ENCODE measurements around the gene RNF223. TPM values are rescaled to one million over a fixed set of nuclear protein-coding genes. Genes with fewer than 3 reads are reported as not detected.
"Not testable (repeated sequence)": the region's sequence is repeated elsewhere in the genome, so short reads cannot be mapped to it uniquely, and the experiment has no call there.

Gene RNF223
- total RNA-seq, 1 donor from 2014 or later: not detected

GRCh38 chr1:1074631-1075147 lies 583 bp upstream of the RNF223 start:
- ATAC-seq: no peak
- DNase-seq (ENCODE audit: low spot score): no peak

DNA sequence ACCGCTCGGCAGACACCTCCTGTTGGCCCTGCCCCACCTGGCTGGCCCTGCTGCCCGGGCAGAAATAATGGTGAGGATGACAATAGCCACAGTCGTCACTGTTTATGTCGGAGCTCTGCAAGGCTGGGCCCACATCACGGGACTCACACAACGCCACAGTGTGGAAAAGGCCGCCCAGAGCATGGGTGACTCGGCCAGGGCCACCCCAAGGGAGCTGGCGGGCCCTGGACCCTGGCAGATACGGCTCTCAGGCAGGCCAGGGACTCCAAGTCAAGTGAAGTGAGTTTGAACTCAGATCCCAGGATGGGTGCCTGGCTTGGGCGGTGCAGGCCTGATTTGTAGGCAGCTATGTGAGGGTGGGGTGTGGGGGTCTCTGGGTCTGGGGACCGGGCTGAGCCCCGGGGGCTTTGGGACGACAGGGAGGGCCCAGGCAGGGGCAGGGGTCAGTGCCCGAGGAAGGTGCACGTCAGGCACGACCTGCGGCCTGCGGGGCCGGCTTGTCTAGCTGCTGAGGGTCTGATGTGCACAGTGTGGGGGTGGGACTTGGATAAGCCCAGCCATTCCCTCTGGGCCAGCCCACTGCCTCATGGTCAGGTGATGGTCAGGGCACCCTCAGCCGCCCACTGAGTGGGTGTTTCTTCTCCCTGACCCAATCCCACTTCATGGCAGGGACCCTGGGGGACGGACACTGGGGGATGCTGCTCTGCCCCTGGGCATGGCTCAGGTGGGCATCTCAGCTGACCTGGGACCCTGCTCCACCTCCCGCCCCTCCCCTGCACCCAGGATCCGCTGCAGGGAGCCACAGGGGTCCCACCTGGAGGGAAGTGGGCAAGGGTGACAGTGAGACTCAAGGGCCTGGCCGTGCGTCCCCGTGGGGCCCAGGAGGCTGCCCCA lies 1.0 kb downstream of the RNF223 start:
- ATAC-seq (no peak), DNase-seq (ENCODE audit: low spot score) (no peak)

DNA sequence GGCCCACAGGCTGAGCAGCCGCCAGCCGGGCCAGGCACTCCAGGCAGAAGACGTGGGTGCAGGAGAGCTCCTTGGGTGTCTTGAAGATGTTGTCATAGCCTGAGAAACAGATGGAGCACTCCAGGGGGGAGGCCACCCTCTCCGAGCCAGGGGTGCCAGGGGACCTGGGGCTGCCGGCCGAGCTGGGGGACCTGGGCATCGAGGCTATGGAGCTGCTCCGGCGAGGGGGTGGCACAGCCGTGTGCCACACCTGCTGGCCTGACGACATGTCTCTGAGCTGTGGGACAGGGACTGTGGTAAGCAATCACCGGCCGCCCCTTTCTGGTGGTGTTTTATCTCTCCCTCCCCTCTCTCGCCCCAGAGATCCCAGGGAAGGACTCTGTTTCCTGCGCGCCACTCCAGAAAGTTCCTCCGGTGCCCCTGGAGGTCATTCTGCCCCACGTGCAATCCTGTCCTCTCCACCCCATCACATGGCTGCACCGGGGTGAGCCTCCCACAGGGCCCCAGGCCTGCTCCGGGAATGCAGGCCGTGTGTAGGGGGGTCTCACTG lies 1.7 kb downstream of the RNF223 start:
- ATAC-seq: no peak
- DNase-seq (ENCODE audit: low spot score): no peak

GRCh38 chr1:1071486-1072298 lies 2.4 kb downstream of the RNF223 start:
- no peak for ATAC-seq
- no peak for DNase-seq (ENCODE audit: low spot score)

DNA sequence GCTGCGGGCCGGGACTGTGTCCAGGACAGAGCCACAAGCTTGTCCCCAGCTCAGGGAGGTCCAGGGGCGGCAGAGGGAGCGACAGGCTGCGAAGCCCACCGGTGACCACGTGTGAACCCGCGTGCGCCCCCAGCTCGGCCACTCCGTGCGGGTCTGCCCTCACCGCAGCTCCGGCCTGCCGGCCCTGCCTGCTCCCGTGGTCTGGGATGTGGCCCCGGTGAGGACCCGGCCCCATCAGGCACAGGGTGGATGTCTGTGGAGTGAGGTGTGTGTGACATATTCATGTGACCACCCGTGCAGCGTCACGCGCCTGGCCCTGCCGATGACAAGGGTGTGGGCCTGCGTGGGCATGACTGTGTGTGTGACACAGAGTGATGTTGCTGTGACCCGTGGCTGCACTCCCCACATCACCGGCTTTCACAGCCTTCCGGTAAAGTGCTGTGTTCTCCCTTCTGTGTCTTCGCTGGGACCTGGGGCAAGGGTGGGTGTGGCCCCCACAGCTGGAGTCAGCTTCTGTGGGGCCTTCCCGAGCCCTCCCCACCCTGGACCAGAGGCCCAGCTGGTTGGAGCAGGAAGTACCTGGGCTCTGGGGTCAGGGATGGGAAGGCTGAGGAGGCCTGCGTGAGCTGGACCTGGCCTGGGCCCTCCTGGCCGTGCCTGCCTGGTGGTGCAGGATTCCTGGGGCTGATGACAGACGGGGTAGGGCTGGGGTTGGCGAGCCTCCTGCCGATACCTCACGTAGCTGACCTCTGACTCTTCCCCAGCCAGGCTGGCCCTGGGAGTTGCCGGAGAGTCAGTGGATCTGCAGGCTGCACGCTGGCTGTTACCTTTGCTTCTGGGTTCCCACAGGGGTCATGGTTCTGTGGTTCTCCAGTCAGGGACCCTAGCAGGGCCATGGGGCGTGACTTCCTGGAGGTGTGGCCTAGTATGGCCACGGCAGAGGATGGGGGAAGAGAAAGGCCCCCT lies 4.1 kb downstream of the RNF223 start:
- DNase-seq (ENCODE audit: low spot score) (no peak), ATAC-seq (no peak)

DNA sequence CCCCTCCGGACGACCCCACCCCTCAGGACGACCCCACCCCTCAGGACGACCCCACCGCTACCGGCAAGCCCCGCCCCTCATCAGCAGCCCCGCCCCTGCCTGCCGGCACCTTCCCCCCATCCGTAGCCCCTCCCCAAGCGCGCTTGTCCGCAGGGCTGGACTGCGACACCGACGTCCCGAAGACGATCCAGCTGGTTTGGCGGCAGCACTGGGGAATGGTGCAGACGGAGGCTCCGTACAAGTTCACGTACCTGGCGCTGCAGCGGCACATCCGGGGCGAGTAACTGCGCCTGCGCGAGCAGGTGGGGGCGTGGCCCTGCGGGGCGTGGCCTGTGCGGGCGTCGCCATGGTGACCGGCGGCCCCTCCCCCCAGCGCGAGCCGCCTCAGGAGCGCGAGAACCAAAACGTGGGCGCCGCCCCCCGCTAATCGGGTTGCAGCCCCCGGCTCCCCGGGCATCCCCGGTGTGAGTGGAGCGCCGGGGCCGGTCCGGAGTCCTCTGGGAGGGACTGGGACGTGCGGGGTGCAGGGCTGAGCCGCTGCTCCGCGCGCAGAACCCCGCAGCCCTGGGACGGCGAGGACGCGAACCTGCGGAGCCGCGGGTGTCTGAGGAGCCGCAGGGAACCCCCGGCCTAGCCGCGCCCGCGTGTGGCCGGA lies 4.9 kb downstream of the RNF223 start:
- DNase-seq (ENCODE audit: low spot score) (peak; percentile 81), ATAC-seq (peak; percentile 80)

DNA sequence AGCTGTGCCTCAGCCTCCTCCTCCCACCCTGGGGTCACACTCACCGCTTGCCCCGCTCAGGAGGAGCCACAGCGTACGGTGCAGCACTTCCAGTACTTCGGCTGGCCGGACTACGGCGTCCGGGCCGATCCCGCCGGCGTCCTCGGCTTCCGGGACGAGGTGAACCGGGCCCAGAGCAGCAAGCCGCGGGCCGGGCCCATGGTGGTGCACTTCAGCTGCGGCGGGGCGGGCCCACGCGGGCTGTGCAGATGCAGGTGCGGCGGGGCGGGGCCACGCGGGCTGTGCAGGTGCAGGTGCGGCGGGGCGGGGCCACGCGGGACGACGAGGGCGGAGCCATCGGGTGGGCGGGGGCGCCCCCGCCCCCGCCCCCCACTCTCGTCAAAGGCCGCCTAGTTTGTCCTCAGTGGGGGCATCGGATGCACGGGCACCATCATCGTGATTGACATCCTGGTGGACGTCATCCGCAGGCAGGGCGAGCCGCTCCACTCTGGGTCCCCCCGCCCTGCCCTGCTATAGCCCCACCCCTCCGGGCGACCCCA lies 5.5 kb downstream of the RNF223 start:
- DNase-seq (ENCODE audit: low spot score): no peak
- peak; percentile 8 for ATAC-seq

DNA sequence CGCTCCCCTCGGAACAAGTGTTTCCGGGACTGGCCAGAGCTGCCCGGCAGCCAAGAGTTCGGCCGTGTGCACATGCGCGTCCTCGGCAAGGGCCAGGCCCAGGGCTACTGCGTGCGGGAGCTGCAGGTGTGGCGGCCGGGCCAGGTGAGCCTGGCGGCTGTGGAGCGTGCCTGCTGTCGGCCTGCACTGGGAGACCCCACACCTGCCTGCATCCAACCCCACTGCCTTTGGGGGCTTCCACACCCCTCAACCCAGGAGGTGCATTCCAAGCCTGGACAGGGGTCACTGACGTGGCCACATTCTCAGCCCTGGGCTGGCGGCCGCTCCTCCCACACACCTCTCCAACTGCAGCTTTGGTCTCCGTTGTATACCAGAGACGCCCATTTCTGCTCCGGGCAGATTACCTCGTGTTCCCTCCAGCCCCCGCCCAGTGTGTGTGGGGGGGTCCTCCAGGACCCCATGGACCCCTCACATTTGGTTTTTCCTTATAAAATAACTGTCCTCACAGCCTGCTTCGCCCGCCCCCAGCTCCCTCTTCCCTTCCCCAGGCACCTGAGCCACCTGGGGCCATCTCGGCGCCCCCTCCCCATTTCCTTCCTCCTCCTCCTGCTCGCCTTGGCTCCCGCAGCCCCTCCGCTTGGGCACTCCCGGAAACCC lies 6.1 kb downstream of the RNF223 start:
- ATAC-seq (no peak), DNase-seq (ENCODE audit: low spot score) (no peak)

- DNase-seq (ENCODE audit: low spot score) (no peak), ATAC-seq (no peak)
Observed at GRCh38 chr1:1067284-1067859, 6.7 kb downstream of the RNF223 start.

DNA sequence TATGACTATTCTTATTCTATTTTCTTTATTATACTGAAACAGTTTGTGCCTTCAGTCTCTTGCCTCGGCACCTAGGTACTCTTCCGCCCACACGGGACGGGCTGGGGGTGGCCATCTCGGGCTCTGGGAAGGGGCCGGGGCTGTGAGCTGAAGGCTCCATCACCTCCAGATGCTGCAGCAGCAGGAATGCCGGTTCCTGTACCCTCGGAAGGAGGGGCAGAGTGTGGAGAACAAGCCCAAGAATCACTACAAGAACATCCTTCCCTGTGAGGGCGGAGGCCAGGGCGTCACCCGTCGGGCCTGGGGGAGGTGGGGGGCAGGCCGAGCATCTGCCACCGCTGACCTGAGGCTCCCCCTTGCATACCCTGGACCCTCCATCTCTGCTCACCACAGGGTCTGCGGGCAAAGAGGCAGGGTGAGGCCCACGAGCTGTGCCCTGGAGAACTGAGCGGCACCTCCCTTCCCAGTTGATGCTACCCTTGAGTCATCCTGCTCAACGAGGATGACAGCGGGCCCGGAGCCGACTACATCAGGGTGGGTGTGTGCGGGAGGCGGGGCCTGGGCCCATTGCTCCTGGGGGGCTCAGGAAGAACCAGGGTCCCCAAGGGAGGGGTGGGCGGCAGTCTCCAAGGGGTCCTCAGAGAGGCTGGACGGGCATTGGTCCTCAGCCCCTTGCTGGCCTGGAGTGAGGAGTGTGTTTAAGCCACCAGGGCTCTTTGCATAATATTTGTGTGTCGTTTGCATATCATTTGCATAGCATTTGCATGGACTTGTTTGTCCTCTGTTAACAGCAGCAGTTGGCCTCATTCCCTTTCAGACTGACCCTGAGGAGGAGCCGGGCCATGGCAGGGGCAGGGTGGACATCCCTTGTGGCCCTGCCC lies 7.5 kb downstream of the RNF223 start:
- no peak for ATAC-seq
- no peak for DNase-seq (ENCODE audit: low spot score)

DNA sequence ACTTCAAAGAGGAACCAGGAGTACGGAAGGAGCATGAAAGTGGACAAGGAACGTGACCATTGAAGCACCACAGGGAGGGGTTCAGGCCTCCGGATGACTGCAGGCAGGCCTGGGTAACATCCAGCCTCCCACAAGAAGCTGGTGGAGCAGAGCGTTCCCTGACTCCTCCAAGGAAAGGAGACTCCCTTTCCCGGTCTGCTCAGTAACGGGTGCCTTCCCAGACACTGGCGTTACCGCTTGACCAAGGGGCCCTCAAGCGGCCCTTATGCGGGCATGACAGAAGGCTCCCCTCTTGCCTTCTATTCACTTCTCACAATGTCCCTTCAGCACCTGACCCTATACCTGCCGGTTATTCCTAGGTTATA lies 8.2 kb downstream of the RNF223 start:
- ATAC-seq; DNase-seq (ENCODE audit: low spot score): not testable (repeated sequence)

DNA sequence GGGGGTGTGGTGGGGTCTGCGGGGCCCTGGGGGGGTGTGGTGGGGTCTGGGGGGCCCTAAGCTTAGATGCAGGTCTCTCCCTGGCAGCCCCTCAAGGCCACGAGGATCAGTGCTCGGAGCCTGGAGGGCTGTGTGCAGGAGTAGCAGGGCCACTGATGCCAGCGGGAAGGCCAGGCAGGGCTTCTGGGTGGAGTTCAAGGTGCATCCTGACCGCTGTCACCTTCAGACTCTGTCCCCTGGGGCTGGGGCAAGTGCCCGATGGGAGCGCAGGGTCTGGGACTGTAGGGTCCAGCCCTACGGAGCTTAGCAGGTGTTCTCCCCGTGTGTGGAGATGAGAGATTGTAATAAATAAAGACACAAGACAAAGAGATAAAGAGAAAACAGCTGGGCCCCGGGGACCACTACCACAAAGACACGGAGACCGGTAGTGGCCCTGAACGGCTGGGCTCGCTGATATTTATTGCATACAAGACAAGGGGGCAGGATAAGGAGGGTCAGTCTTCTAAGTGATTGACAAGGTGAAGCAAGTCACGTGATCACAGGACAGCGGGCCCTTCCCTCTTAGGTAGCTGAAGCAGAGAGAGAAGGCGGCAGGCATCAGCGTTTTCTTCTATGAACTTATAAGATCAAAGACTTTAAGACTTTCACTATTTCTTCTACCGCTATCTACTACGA lies 8.7 kb downstream of the RNF223 start:
- ATAC-seq (no peak), DNase-seq (ENCODE audit: low spot score) (no peak)

DNA sequence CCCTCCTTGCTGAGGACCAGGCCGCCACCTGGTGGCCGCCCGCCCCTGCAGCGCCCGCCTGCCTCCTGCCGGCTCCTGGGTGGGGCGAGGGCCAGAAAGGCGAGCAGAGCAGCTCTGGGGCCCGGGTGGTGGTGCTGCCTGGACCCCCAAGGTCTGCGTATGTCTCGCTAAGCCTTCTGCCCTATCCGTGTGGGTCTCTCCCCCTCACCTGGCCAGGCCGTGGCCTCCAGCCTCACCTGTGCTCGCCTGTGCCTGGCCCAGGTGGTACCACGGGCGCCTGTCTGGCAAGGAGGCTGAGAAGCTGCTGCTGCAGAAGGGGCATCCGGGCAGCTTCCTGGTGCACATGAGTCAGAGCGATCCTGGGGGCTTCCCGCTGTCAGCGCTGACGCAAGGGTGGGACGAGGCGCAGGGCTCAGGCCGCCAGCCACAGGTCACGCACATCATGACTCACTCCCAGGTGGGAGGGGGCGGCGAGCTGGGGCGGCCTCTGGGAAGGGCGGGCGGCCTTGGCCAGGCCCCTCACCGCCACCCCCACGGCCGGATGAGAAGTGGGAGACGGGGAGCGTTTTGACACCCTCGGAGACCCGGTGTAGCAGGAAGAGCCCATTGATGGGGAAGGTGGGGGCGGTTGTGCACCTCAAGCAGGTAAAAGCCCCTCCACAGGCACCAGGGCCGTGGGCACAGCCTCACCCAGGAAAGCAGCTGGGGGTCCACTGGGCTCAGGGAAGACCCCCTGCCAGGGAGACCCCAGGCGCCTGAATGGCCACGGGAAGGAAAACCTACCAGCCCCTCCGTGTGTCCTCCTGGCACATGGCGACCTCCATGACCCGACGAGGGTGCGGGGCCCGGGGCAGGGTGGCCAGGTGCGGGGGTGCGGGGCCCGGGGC lies 9.9 kb downstream of the RNF223 start:
- DNase-seq (ENCODE audit: low spot score): peak; percentile 70

DNA sequence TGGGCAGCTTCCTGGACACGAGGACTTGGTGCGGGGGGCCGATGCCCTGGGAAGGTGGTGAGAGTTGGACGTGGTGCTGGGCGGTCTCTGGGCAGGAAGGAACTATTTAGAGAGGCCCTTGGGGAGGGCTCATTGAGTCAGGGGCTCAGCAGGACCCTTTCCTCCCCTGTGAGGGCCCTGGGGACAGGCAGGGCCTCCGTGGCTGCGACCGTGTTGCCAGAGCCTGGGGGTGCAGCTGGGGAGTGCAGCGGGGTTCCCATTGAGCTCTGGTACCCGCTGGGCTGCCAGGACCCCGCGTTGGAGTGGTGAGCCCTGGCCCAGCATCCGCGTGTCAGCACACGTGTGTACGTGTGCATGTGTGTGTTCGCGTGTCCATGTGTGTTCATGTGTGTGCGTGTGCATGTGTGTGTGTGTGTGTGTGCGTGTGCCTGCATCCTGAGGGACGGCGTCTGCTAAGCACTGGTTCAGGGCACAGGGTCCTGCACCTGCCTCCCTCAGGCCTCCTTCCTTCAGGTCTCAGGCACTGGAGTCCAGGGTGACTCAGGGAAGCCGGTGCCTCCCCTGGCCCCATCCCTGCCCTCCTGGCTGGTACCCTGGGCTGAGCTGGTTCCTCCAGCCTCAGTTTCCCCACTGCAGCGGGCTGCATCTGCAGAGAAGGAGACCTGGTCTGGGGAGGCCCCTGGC lies 10.7 kb downstream of the RNF223 start:
- ATAC-seq (no peak), DNase-seq (ENCODE audit: low spot score) (no peak)

More for the DNA sequence above, 9.9 kb downstream of the RNF223 start:
- peak; percentile 74 for ATAC-seq

DNA sequence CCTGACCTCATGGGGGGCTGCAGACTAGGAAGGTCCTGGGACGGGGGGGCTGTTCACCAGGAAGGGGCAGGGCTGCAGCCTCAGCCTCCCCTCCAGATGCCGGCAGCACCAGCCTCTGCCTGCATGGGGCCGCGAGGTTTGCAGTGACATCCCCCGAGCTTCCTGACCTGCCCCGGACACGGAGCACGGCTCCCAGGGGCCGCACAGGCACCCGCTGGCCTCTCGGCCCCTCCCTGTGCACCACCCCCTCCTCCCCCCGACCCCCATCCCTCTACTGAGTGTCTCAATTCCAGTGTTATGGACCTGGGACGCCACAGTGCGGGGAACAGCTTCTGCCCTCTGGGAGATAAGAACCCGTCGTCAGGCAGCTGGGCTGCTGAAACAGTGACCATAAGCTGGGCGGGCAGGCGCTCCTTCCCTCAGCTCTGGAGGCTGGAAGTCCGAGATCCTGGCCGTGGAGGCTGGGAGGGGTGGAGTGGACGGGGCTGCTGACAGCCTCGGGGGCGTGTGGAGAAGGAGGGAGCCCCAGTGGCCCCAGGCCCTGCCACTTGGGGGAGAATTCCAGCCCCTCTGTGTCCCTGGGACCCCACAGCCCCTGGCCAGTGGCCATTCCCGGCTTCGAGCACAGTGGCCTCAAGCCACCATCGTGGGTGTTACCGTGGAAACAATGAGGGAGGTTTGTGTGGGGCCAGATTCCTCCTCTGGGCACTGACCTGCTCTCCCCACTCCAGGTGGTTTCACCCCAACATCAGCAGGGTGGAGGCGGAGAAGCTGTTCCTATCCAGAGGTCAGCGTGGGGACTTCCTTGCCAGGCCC lies 11.6 kb downstream of the RNF223 start:
- DNase-seq (ENCODE audit: low spot score) (no peak), ATAC-seq (no peak)
